ENCODE data around the gene AMDHD2.
A peak's percentile ranks its signal among the peaks of the same experiment; 100 is the strongest.
"Not testable (repeated sequence)": the region's sequence is repeated elsewhere in the genome, so short reads cannot be mapped to it uniquely, and the experiment has no call there.

Gene AMDHD2

GRCh38 chr16:2517954-2518605 is 2.1 kb upstream of the AMDHD2 start:
- DNase-seq (ENCODE audit: low read depth in 3 of 3), result no peak

GRCh38 chr16:2518823-2519710 is 1.1 kb upstream of the AMDHD2 start:
- no peak for DNase-seq (ENCODE audit: low read depth in 3 of 3)

- DNase-seq (ENCODE audit: low read depth in 3 of 3), result no peak
Observed at GRCh38 chr16:2519711-2520080, 475 bp upstream of the AMDHD2 start.

DNA sequence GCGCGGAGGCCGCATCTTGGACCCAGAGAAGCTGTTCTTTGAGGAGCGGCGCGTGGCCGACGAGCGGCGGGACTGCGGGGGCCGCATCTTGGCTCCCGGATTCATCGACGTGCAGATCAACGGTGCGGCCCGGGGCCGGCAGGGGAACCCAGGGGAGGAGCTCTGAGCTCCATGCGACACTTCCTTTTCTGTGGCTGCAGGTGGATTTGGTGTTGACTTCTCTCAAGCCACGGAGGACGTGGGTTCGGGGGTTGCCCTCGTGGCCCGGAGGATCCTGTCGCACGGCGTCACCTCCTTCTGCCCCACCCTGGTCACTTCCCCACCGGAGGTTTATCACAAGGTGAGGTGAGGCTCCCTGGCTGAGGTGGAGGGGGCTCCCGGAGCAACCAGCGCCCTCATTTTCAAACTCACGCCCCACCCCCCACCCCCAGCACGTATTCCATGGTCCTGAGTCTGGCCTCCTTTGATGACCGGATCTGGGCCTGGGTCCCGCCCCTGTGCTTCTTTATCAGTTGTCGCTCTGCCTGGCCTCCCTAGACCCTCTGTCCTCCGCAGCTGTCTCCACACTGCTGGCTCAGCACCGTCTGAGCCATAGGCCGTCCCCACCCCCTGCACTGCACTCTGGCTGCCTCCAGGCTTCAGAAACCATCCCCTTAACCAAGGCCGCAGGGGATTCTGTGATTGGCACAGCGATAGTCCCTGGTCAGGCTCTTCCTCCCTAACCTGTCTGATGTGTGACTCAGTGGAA is 787 bp downstream of the AMDHD2 start:
- DNase-seq (ENCODE audit: low read depth in 3 of 3), result peak in 1 of 3 experiments; percentile 35

GRCh38 chr16:2523801-2524231 is 3.6 kb downstream of the AMDHD2 start:
- DNase-seq (ENCODE audit: low read depth in 3 of 3), result no peak

DNA sequence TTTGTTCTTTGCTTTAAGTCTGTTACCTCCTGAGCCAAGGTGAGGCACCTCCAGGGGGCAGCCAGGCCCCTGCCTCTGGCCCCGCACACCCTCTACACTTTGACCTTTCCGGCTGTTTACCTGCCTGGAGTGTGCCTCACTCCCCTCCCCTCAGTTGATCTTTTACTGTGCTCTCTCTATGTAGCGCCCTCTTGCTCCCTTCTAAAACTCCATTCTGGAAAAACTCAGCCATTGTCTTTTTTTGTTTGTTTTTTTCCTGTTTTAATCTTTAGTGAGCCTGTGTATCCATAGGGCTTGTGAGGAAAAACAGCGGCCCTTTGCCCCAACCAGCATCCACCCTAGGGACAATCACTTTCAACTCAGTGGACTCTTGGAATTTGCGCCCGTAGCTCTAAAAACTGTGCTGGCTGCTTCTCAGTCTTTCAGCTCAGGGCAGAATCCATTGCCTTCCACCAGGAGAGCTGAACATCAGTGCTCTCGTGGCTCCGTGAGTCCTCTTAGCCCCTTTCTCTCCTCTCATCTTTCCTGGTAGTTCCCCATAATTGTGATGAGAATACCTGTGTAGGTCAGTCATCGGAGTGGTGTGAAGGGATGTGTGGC is 4.3 kb downstream of the AMDHD2 start:
- DNase-seq (ENCODE audit: low read depth in 3 of 3), result no peak

DNA sequence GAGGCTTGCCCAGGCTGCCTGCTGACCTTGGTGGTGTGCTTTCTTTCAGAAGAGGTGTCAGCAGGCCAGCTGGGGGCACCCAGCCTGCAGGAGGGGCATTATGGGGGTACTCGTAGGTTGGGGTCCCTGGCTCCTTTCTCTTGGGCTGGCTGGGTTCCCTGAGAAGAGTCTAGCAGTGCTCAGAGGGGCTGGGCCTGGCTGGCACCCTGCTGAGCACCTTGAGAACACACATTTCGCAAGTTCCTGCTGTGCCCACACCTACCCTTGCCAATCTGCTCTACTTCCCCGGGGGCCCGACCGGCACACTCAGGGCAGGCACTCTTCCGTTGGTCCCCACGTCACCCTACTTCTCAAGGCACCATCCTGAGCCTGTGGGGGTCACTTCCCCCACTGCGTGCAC is 6.0 kb downstream of the AMDHD2 start:
- no peak for DNase-seq (ENCODE audit: low read depth in 3 of 3)

GRCh38 chr16:2527071-2527783 is 7.1 kb downstream of the AMDHD2 start:
- no peak for DNase-seq (ENCODE audit: low read depth in 3 of 3)

- DNase-seq (ENCODE audit: low read depth in 3 of 3), result no peak
Observed at GRCh38 chr16:2527784-2528100, 7.6 kb downstream of the AMDHD2 start.

DNA sequence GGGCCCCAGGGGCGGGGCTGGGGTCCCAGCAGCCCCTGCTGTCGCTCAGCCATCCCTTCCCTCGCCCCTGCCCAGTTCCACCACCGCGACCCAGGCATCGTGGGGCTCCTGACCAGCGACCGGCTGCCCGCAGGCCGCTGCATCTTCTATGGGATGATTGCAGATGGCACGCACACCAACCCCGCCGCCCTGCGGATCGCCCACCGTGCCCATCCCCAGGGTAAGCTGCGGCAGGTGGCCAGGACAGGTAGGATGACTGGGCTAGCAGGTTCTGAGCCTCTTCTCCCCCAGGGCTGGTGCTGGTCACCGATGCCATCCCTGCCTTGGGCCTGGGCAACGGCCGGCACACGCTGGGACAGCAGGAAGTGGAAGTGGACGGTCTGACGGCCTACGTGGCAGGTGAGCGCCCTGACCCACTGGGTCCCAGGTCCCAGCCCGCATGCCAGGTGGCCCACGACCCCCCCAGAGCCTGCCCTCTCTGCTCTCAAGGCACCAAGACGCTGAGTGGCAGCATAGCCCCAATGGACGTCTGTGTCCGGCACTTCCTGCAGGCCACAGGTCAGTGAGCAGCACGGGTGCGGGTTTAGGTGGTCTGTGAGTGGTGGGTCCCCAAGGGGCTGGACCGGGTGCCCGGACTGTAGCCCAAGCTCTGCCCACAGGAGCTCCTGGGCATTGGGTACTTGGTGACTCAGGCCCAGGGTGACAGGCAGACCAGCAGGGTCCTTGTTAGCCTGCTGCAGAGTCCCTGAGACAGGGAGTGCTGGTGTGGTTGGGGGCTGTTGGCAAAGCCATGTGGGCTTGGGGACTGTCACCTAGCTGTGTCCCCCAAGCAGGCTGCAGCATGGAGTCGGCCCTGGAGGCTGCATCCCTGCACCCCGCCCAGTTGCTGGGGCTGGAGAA is 8.2 kb downstream of the AMDHD2 start:
- no peak for DNase-seq (ENCODE audit: low read depth in 3 of 3)

DNA sequence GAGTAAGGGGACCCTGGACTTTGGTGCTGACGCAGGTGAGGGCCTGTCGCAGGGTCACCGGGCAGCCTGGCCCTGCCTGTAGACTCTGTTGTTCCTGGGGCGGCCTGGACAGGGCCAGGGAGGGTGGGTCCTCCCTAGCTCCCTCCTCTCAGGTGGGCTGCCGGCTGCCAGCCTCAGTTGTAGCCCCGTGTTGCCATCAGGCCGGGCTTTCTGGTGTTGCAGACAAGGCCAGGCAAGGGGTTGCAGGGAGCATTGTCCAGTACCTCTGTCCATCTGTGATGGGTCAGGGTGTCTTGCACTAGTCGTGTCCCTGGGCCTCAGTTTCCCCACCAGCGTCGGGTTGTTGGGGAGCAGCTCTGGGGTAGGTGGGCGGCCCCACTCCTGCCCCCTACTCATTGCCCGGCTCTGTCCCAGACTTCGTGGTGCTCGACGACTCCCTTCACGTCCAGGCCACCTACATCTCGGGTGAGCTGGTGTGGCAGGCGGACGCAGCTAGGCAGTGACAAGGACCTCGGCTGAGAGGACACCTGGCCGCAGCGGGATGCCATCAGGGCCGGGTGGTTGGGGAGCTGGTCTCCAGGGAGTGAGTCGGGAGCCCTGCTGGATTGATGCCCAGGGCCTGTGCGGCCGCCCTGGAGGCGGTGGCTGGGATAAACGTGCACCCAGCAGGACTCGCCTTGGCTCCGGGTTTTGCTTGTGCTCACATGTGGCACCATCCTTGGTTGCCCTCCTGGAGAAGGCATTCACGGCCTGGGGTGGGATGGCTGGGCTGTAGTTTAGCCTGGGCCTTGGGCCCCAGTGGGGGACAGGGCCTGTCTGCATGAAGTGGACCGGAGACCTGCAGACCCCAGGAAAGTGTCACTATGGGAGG is 9.1 kb downstream of the AMDHD2 start:
- no peak for DNase-seq (ENCODE audit: low read depth in 3 of 3)

- DNase-seq (ENCODE audit: low read depth in 3 of 3), result no peak
Observed at GRCh38 chr16:2529961-2530628, 9.9 kb downstream of the AMDHD2 start.

DNA sequence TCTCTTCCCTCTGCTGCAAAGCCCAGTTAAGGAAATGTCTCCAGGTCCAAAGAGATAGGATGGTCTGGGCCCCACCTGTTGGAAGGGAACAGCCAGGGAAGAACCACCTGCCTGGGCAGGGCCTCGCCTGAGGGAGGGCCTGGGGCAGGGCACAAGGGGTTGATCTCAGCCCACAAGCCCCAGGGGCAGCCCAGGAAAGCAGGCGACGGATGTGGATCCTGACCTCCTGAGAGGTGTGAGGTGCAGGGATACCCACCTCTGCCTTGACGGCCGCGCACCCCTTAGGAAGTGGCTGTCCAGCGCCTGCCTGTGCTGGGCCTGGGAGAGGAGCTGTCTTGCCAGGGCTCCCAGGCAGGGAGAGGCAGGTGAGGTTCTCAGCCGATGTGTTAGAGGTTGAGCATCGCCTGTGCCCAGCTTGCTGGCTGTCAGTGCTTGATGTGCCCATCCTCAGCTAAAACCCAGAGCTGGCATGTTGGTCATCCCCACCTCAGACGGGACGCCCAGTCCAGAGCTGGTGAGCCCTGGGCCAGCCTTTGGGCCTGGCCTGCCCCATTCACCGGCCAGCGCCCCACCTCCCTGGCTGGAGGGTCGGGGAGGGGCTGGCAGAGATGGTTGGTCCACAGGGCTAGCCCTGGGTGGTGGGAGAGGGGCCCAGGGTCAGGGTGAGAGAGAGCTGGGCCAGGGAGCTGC is 10.6 kb downstream of the AMDHD2 start:
- DNase-seq (ENCODE audit: low read depth in 3 of 3), result no peak

- no peak for DNase-seq (ENCODE audit: low read depth in 3 of 3)
Observed at GRCh38 chr16:2531371-2531695, 11.2 kb downstream of the AMDHD2 start, which contains the start of gene CEMP1. Gene CEMP1, minus strand, starts transcription at chr16:2531408. Its CDS starts 335 bp downstream, at chr16:2531073.

DNA sequence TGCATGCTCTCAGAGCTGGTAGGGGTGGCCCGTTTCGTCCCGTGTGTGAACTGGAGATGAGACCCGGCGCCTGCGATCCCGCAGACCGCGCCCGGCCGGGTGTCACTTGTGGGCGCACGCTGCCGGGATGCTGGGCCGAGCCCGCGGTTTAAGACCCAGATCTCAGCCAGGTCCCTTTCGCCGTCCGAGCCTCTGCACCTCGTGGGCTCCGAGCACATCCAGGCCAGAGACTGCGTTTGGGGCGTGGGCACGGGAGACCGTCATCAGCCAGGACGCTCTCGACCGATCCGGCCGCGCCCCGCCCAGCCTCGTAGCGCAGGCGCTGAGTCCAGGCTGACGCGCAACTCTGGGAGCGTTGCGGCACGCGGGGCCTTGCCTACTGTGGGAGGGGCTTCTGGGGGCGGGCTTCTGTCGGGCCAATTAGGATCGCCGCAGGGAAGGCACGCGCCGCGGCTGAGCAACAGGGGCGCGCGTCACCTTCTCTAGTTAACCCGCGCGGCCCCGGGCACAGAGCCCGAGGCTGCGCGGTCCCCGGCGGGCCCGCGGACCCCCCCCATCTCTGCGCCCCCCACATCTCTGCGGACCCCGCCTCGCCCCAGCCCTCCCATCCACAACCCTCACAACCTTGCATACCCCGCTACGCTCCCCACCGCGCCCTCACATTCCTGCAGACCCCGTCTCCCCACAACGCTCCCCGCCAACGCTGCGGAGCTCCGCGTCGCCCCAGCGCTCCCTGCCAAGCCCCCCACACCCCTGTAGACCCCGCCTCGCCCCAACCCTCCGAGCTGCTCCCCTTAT is 11.7 kb downstream of the AMDHD2 start:
- peak; percentile 94 to 98 (median 95) for DNase-seq (ENCODE audit: low read depth in 3 of 3)

GRCh38 chr16:2532494-2533141 is 12.4 kb downstream of the AMDHD2 start:
- peak in 2 of 3 experiments; percentile 36 to 55 for DNase-seq (ENCODE audit: low read depth in 3 of 3)

DNA sequence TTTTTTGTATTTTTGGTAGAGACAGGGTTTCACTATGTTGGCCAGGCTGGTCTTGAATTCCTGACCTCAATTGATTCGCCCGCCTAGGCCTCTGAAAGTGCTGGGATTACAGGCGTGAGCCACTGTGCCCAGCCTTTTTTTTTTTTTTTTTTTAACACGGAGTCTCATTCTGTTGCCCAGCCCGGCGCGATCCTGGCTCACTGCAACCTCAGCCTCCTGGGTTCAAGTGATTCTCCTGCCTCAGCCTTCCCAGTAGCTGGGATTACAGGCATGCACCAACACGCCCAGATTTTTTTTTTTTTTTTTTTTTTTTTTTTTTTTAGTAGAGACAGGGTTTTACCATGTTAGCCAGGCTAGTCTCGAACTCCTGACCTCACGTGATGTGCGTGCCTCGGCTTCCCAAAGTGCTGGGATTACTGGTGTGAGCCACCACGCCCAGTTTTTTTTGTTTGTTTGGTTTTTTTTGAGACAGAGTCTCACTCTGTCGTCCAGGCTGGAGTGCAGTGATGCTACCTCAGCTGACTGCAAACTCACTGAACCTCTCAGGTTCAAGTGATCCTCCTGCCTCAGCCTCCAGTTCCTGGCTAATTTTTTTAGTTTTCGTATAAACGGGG is 13.1 kb downstream of the AMDHD2 start:
- not testable (repeated sequence) for DNase-seq (ENCODE audit: low read depth in 3 of 3)

Measured in stimulated activated CD4-positive, alpha-beta T cell treated with anti-CD3 and anti-CD28 coated beads, TNF-alpha, amount 100 ng/mL, for 24 hours (primary cell).